ENCODE data around the gene POLR2I.

The POLR2I gene

DNA sequence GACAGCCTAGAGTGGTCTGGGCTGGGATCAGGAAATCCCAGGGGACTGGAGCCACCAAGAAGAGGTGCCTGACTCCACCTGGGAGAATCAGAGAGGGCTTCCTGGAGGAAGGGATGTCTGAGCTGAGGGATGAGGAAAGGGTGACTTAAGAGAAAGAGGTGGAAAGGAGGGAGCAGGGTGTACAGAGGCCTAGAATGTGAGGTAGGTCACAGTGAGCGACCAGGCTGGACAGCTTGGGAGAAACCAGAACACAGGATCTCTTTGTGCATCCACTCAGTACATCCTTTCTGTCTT is 1.6 kb upstream of the POLR2I start:
- Mint-ChIP-seq H3K9me3 (no peaks in the 10 kb centered on the region), H3K36me3 (peaks cover 25% of the 10 kb centered on the region), H3K27me3 (no peaks in the 10 kb centered on the region), H3K4me1 (peaks cover 34% of the 10 kb centered on the region), H3K27ac (peak overlapping the region; percentile 98), H3K4me3 (peak overlapping the region; percentile 92)
- ATAC-seq (ENCODE audit: low read depth) (no peak), DNase-seq (ENCODE audit: low spot score in 2 of 2) (no peak)

DNA sequence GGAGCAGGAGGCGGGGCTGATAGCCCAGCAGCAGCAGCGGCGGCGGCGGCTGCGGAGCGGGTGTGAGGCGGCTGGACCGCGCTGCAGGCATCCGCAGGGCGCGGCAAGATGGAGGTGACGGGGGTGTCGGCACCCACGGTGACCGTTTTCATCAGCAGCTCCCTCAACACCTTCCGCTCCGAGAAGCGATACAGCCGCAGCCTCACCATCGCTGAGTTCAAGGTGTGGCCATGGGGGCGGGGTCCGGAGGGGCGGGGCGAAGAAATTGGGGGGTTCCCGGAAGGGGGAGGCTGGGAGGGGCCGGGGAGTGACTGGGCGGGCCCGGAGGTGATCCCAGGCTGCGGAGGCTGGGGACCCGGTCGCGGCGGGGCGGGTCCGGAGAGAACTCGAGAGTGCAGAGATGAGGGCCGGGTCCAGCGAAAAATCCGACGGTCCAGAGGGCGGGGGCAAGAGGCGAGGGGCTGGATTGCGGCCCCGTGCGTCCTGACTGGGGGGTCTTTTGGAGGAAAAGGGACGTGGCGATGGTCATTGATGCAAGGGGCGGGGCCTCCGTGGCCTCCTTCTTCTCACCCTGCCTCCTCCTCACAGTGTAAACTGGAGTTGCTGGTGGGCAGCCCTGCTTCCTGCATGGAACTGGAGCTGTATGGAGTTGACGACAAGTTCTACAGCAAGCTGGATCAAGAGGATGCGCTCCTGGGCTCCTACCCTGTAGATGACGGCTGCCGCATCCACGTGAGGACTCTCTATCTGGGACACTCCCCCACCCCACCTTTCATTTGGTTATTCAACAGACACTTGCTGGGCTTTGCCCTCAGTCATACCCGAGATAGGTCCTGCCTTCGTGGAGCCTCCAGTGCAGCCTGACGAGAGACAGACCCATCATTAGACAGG is 1.0 kb upstream of the POLR2I start, which contains the start of gene TBCB:
TSS of gene TBCB (plus strand) at position 16 of the 891 bp plus-strand sequence. CDS start at position 109, 93 bp downstream.
- peaks cover 33% of the 10 kb centered on the region for H3K4me1 Mint-ChIP-seq

DNA sequence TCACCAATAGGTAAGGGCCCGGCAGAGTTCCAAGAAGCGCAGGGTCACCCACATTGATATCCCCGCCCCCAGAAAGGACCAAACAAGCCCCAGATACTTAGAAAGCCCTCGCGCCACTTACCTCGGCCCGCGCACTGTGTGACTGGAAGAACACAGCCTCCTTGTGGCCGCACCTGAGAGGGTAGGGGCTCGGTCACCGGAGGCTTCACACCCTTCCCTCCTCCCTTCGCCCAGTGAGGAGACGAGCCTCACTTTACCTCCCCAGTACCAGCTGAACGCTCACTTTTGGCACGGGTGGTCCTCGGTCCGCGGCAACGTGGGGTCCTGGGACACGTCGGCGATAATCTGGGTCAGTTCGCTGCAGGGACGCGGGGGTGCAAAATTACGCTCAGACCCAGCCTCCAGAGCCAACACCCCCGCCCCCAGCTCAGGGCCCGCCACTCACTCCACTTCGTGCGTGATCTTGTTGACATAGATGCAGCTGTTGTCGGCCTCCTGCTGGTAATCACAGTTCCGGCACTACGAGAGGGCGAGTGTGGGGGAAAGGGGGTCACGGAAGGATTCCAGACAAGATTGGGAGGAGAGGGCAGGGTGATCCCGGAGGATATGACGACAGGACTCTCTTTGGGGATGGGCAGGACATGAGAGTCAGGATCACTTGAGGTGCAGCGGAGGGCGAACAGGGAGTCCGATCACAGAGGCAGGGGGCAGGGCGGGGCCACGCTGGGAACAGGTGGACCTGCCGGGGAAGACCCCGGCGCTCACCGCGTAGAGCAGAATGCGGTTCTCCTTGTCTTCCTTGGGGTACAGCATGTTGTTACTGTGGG is 568 bp downstream of the POLR2I start:
- H3K4me3 Mint-ChIP-seq: peak overlapping the region; percentile 92
- H3K4me1 Mint-ChIP-seq: peaks cover 25% of the 10 kb centered on the region
- no peaks in the 10 kb centered on the region for H3K27me3 Mint-ChIP-seq
- no peaks in the 10 kb centered on the region for H3K9me3 Mint-ChIP-seq
- ATAC-seq (ENCODE audit: low read depth): no peak
- peak; percentile 16 to 22 for DNase-seq (ENCODE audit: low spot score in 2 of 2)
- peak overlapping the region; percentile 98 for H3K27ac Mint-ChIP-seq
- peaks cover 13% of the 10 kb centered on the region for H3K36me3 Mint-ChIP-seq

More for the DNA sequence above, 1.0 kb upstream of the POLR2I start, which contains the start of gene TBCB:
- ATAC-seq (ENCODE audit: low read depth): peak; percentile 48
- Mint-ChIP-seq H3K9me3 (no peaks in the 10 kb centered on the region), H3K27me3 (no peaks in the 10 kb centered on the region), H3K27ac (peak within 1 kb of the TSS; percentile 98), H3K36me3 (peaks cover 22% of the 10 kb centered on the region), H3K4me3 (peak within 1 kb of the TSS; percentile 92)
- peak in 1 of 2 donors; percentile 29 for DNase-seq (ENCODE audit: low spot score in 2 of 2)

DNA sequence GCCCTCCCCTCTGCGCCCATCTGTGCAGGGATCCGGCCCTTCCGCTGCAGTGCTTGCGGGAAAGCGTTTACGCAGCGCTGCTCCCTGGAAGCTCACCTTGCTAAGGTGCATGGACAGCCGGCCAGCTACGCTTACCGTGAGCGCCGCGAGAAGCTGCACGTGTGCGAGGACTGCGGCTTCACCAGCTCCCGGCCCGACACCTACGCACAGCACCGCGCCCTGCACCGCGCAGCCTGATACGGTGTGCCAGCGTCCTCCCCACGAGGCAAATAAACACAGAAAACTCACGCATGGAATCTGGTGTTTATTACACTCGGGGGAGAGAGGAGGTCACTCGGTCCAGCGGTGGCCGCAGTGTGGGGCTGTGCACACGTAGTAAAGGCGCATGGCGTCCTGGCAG is 1.2 kb downstream of the POLR2I start:
- H3K27ac Mint-ChIP-seq: no peak overlapping the region
- H3K27me3 Mint-ChIP-seq: no peaks in the 10 kb centered on the region
- H3K9me3 Mint-ChIP-seq: no peaks in the 10 kb centered on the region
- ATAC-seq (ENCODE audit: low read depth) (no peak), DNase-seq (ENCODE audit: low spot score in 2 of 2) (no peak)
- peaks cover 25% of the 10 kb centered on the region for H3K4me1 Mint-ChIP-seq
- peaks cover 13% of the 10 kb centered on the region for H3K36me3 Mint-ChIP-seq
- peak overlapping the region; percentile 92 for H3K4me3 Mint-ChIP-seq

DNA sequence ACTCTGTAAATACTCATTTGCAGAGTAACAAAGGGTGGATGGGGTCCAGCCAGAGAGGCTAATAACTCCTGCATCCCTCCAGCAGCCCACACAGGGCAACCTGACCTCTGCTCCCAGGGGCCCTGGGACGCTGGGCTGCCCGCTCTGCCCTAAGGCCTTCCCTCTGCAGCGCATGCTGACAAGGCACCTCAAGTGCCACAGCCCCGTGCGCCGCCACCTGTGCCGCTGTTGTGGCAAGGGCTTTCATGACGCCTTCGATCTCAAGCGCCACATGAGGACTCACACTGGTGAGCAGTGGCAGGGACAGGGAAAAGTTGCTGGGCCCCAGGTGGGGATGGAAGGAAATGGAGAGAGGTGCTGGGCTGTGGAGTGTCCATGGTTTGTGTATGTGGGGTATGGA is 2.0 kb downstream of the POLR2I start:
- peak overlapping the region; percentile 45 for H3K4me3 Mint-ChIP-seq
- peaks cover 10% of the 10 kb centered on the region for H3K36me3 Mint-ChIP-seq
- no peaks in the 10 kb centered on the region for H3K27me3 Mint-ChIP-seq
- ATAC-seq (ENCODE audit: low read depth): no peak
- no peak for DNase-seq (ENCODE audit: low spot score in 2 of 2)
- H3K9me3 Mint-ChIP-seq: no peaks in the 10 kb centered on the region
- H3K4me1 Mint-ChIP-seq: peaks cover 21% of the 10 kb centered on the region
- H3K27ac Mint-ChIP-seq: no peak overlapping the region

DNA sequence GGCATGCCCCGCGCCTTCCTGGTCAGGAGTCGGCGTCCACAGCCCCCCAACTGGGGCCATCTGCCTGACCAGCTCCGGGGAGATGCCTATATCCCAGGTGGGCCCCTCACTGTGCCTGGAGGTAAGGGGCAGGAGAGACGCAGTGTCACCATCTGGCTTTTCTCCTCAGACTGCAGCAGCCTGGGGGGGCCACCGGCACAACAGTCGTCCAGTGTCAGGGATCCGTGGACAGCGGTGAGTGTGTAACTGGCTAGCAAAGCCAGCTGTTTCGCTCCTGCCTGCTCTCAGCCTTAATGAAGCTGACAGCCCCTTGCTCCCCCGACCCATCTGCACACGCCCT is 3.5 kb downstream of the POLR2I start:
- ATAC-seq (ENCODE audit: low read depth) (no peak), DNase-seq (ENCODE audit: low spot score in 2 of 2) (no peak)
- Mint-ChIP-seq H3K4me1 (peaks cover 15% of the 10 kb centered on the region), H3K27ac (no peak overlapping the region), H3K27me3 (no peaks in the 10 kb centered on the region), H3K9me3 (no peaks in the 10 kb centered on the region), H3K4me3 (no peak overlapping the region), H3K36me3 (peaks cover 9% of the 10 kb centered on the region)

DNA sequence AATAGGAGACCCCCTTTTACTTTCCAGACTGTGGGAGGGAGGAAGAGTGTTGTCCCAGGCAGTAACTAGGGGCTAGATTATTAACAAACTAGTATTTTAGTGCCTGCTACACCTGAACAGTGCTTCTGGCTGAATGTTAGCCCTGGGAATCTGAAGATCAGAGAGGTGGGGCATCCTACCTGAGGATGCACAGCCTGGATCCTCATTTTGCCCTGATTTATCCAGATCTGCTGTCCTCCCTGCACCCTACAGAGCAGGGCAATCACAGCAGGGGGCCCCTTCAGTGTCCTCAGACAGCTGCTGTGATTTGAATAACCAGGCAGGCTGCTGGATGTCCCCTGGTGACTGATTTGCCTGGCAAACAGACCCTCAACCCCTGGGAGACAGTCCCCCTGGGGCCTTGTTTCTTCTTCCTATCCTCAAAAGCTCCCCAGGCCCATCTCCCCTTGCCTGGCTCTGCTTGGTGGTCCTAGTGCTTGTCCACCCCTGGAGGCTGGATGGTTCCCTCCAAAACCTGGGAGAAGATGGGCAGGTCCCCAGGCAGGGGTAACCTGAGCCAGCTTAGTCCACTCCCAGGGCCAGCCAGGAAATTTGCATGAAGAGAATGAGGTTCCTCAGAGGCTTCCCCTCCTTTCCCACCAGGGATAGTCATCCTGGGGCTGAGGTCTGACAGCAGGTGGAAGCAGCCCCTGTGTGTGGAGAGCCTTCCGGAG is 4.0 kb downstream of the POLR2I start, which contains the start of gene OVOL3:
TSS of gene OVOL3 (plus strand) at position 657 of the 713 bp plus-strand sequence. CDS start 60 bp downstream, outside the sequence.
- DNase-seq (ENCODE audit: low spot score in 2 of 2) (no peak), ATAC-seq (ENCODE audit: low read depth) (no peak)
- H3K4me3 Mint-ChIP-seq: no peak within 1 kb of the TSS
- H3K27ac Mint-ChIP-seq: no peak within 1 kb of the TSS
- peaks cover 9% of the 10 kb centered on the region for H3K36me3 Mint-ChIP-seq
- H3K27me3 Mint-ChIP-seq: no peaks in the 10 kb centered on the region
- H3K4me1 Mint-ChIP-seq: peaks cover 12% of the 10 kb centered on the region
- no peaks in the 10 kb centered on the region for H3K9me3 Mint-ChIP-seq

DNA sequence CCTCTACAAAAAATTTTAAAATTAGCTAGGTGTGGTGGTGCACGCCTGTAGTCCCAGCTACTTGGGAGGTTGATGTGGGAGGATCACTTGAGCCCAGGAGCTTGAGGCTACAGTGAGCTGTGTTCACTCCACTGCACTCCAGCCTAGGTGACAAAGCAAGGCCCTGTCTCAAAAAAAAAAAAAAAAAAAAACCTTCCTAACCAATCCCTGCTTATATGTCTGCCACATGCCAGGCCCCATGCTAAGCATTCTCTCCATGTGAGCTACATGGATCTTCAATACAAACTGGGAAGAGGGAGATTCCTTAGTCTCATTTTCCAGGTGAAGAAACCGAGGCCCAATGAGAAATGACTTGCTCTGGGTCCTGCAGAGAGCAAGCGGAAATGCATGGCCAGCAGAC is 6.0 kb downstream of the POLR2I start:
- Mint-ChIP-seq H3K4me1 (peaks cover 7% of the 10 kb centered on the region), H3K36me3 (peaks cover 9% of the 10 kb centered on the region), H3K9me3 (no peaks in the 10 kb centered on the region), H3K27me3 (no peaks in the 10 kb centered on the region), H3K4me3 (no peak overlapping the region), H3K27ac (no peak overlapping the region)
- DNase-seq (ENCODE audit: low spot score in 2 of 2) (no peak), ATAC-seq (ENCODE audit: low read depth) (no peak)

DNA sequence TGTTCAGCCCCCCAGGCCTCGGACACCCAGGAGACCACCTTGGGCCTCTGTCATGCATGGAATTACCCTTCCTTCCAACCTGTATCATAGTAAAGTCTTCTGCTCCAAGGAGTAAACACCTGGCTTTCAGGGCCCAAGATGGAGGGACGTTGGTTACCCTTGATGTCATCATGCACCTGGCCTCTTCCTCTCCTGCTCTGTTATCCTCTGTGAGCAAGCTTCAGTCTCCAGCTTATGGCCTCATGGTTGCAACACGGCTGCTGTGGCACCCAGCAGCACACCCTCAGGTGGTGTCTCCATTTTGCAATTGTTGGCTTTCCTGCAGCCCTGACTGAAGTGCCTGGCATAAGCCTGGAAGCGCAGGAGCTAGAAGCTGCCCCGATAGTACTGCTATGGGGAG is 7.7 kb downstream of the POLR2I start:
- Mint-ChIP-seq H3K27me3 (no peaks in the 10 kb centered on the region), H3K4me3 (no peak overlapping the region), H3K27ac (no peak overlapping the region), H3K9me3 (no peaks in the 10 kb centered on the region), H3K36me3 (peaks cover 4% of the 10 kb centered on the region), H3K4me1 (no peaks in the 10 kb centered on the region)
- ATAC-seq (ENCODE audit: low read depth) (no peak), DNase-seq (ENCODE audit: low spot score in 2 of 2) (no peak)

DNA sequence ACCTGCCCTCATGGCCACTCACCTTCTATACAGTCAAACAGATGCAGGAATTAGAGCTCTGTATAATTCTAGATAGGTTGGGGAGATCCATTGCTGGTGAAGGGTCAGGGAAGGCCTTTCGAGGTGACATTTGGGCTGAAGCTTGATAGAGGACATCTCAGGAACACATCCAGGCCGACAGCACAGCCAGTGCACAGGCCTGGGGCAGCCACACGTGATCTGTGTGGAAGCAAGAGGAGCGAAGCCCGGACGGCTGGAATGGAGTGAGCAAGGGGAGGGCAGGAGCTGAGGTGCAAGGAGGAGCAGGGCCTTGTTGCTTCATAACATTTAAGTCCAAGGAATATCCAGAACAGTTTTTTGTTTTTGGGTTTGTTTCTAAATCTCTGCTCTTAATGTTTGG is 8.2 kb downstream of the POLR2I start:
- ATAC-seq (ENCODE audit: low read depth) (no peak), DNase-seq (ENCODE audit: low spot score in 2 of 2) (no peak)
- Mint-ChIP-seq H3K36me3 (peaks cover 4% of the 10 kb centered on the region), H3K27me3 (no peaks in the 10 kb centered on the region), H3K4me3 (no peak overlapping the region), H3K4me1 (no peaks in the 10 kb centered on the region), H3K9me3 (no peaks in the 10 kb centered on the region), H3K27ac (no peak overlapping the region)

DNA sequence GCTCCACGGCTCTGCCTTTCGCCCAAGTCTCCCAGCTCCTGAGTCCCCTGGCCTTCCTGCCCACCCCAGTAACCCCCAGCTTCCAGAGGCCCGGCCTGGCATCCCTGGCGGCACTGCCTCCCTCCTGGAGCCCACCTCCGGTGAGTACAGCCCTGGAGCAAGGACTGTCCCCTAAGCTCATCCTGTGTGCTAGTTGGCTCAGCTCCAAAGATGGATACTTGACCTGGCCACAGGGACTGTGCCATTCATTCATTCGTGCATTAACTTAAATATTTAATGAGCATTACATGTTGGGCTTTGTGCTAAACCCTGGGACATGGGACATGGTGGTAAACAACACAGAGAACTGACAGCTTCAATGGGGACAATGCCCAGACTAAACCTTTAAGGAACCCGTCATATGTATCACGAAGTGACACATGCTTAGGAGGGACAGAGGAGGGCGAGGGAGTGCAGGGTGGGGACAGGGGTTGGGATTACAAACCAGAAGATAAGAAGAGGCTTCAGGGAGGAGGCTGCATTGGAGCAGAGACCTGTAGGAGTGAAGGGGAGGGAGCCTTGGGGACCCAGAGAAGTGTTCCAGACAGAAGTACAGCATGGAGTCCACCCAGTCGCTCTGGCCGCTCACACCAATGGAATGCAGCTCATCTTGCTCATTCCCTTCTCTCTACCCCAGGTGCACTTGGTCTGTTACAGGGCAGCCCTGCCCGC is 10.7 kb downstream of the POLR2I start:
- Mint-ChIP-seq H3K36me3 (peaks cover 4% of the 10 kb centered on the region), H3K4me3 (no peak overlapping the region), H3K27me3 (no peaks in the 10 kb centered on the region), H3K27ac (no peak overlapping the region), H3K9me3 (no peaks in the 10 kb centered on the region), H3K4me1 (peaks cover 4% of the 10 kb centered on the region)
- DNase-seq (ENCODE audit: low spot score in 2 of 2) (no peak), ATAC-seq (ENCODE audit: low read depth) (no peak)

DNA sequence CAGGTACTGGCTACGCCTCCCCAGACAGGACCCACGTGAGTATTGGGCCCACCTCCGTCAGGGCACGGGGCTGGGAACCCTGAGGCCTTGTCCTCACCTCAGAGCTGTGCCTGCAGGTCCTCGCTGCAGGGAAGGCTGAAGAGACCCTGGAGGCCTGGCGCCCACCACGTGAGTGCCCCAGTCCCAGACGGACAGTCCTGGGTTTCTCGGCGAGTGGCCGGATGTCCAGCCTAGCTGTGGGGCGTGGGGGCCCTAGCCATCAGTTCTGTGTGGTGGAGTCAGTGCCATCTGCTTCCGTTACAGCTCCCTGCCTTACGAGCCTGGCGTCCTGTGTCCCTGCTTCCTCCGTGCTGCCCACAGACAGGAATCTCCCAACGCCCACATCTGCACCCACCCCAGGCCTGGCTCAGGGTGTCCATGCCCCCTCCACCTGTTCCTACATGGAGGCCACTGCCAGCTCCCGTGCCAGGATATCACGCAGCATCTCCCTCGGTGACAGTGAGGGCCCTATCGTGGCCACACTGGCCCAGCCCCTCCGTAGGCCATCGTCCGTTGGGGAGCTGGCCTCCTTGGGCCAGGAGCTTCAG is 11.5 kb downstream of the POLR2I start:
- no peaks in the 10 kb centered on the region for H3K9me3 Mint-ChIP-seq
- ATAC-seq (ENCODE audit: low read depth) (no peak), DNase-seq (ENCODE audit: low spot score in 2 of 2) (no peak)
- H3K4me3 Mint-ChIP-seq: no peak overlapping the region
- no peaks in the 10 kb centered on the region for H3K27me3 Mint-ChIP-seq
- H3K4me1 Mint-ChIP-seq: peaks cover 4% of the 10 kb centered on the region
- no peak overlapping the region for H3K27ac Mint-ChIP-seq
- H3K36me3 Mint-ChIP-seq: peaks cover 4% of the 10 kb centered on the region
